A549 (cell line): ENCODE measurements around the gene CSNK1D. TPM values are rescaled to one million over a fixed set of nuclear protein-coding genes. Genes with fewer than 3 reads are reported as not detected.
A peak's percentile ranks its signal among the peaks of the same experiment; 100 is the strongest.

Experiments
- ATAC-seq, 2 experiments: fragments of 200-7000 bp in 1 of 2; fragments of >200 bp in 1 of 2; cut with Nextera tagmentation in 1 of 2; cut with Tn5 transposase in 1 of 2; 3 replicates each; pipeline versions ENCODE4 v1.8.0 to v1.9.1; 2018 to 2020; ENCODE audit warnings: mild to moderate bottlenecking in 1 of 2, moderate library complexity in 1 of 2
- CTCF ChIA-PET: fragments of 300-600 bp; sonication (Branson Sonifier 250); formaldehyde crosslinking; extraction: SDS; loops from one replicate; lab custom pipeline; 2021; ENCODE audit warnings: antibody characterized with exemption, inconsistent platforms; lab: Yijun Ruan, JAX
- POLR2A ChIA-PET: fragments of 350-600 bp; formaldehyde crosslinking; extraction: SDS; loops from one replicate; lab custom pipeline; 2021; ENCODE audit warnings: antibody characterized with exemption, inconsistent platforms; lab: Yijun Ruan, JAX
- DNase-seq, 2 experiments: peaks; one replicate each; pipeline versions ENCODE4 v3.0.0 to v3.0.0-alpha.2; 2011 to 2016; ENCODE audit warnings: low read depth in 1 of 2, low spot score in 1 of 2
- FAIRE-seq: peaks from 2 replicates; lab custom pipeline; 2011; peaks lifted over from hg19 to GRCh38; lab: Jason Lieb, UNC
- H3K27ac ChIP-seq, 2 experiments: fragments of >200 bp; sonication (Bioruptor Twin); formaldehyde crosslinking; 3 replicates each; pipeline ENCODE4 v1.5.1; 2016 to 2017
- H3K4me1 ChIP-seq: fragments of >200 bp; sonication (Bioruptor Twin); formaldehyde crosslinking; 3 replicates; pipeline ENCODE4 v1.6.1; 2016
- H3K4me2 ChIP-seq: fragments of >200 bp; sonication (Bioruptor Twin); formaldehyde crosslinking; 3 replicates; pipeline ENCODE4 v1.6.1; 2016
- H3K4me3 ChIP-seq: fragments of >200 bp; sonication (Bioruptor Twin); formaldehyde crosslinking; 3 replicates; pipeline ENCODE4 v1.5.1; 2016
- H3K9me3 ChIP-seq: fragments of >200 bp; sonication (Bioruptor Twin); formaldehyde crosslinking; 3 replicates; pipeline ENCODE4 v1.6.1; 2016
- ATOH8 ChIP-seq: fragments of 250-450 bp; sonication (Bioruptor Pico); IDR thresholded peaks from 2 replicates; pipeline ENCODE4 v1.5.0; 2020; ENCODE audit warnings: low read depth, mild to moderate bottlenecking, moderate library complexity
- BHLHE40 ChIP-seq: IDR thresholded peaks from 2 replicates; pipeline ENCODE4 v1.6.1; 2012; ENCODE audit warnings: low read depth, low read length, inconsistent platforms
- CBX2 ChIP-seq: fragments of 200-600 bp; sonication (generic); IDR thresholded peaks from 2 replicates; pipeline ENCODE4 v1.6.1; 2016; ENCODE audit warnings: low read depth, mild to moderate bottlenecking, borderline replicate concordance
- CEBPB ChIP-seq, 2 experiments: fragments of >200 bp in 1 of 2; sonication (Bioruptor Twin) in 1 of 2; formaldehyde crosslinking in 1 of 2; IDR thresholded peaks; 2 replicates each; pipeline ENCODE4 v1.6.1; 2012 to 2016
- EHF ChIP-seq: fragments of 250-450 bp; sonication (Bioruptor Pico); IDR thresholded peaks from 2 replicates; pipeline ENCODE4 v1.5.0; 2020; ENCODE audit warnings: mild to moderate bottlenecking
- ELK1 ChIP-seq: fragments of 150-350 bp; IDR thresholded peaks from 2 replicates; pipeline ENCODE4 v1.6.1; 2014; ENCODE audit warnings: low read depth, mild to moderate bottlenecking, low read length
- FOXS1 ChIP-seq: fragments of 250-450 bp; sonication (Bioruptor Pico); IDR thresholded peaks from 2 replicates; pipeline ENCODE4 v1.5.0; 2020; ENCODE audit warnings: mild to moderate bottlenecking, moderate library complexity
- HEYL ChIP-seq: fragments of 250-450 bp; sonication (Bioruptor Pico); IDR thresholded peaks from 2 replicates; pipeline ENCODE4 v1.8.0; 2021; ENCODE audit warnings: mild to moderate bottlenecking, moderate library complexity
- KDM5A ChIP-seq: fragments of 200-600 bp; sonication (generic); IDR thresholded peaks from 2 replicates; pipeline ENCODE4 v1.6.1; 2016; ENCODE audit warnings: antibody characterized with exemption, mild to moderate bottlenecking
- REST ChIP-seq: fragments of 200-600 bp; sonication (generic); IDR thresholded peaks from 2 replicates; pipeline ENCODE4 v1.6.1; 2016; ENCODE audit warnings: antibody characterized with exemption, mild to moderate bottlenecking, moderate library complexity
- RNF2 ChIP-seq: fragments of 200-600 bp; sonication (generic); IDR thresholded peaks from 2 replicates; pipeline ENCODE4 v1.6.1; 2016; ENCODE audit warnings: low read depth, mild to moderate bottlenecking, antibody characterized with exemption, moderate library complexity, borderline replicate concordance
- TFCP2L1 ChIP-seq: fragments of 250-450 bp; sonication (Bioruptor Pico); IDR thresholded peaks from 2 replicates; pipeline ENCODE4 v1.5.0; 2021; ENCODE audit warnings: mild to moderate bottlenecking
- ZFP36 ChIP-seq: fragments of 450-650 bp; IDR thresholded peaks from 2 replicates; pipeline ENCODE4 v1.6.1; 2014; ENCODE audit warnings: borderline replicate concordance; ENCODE audit not compliant: partially characterized antibody
- WGBS: methylation state at CpG from one replicate; pipeline ENCODE4 v1.1.6; 2017; ENCODE audit errors: missing lambda C conversion rate; 5-methylcytosine and 5-hydroxymethylcytosine counted together
- polyA plus RNA-seq, 4 experiments: library from polyadenylated mRNA; depleted of rRNA in 3 of 4; stranded (reverse); fragments of >200 nt; fragmentation: RNase III in 1 of 4; extraction: RNeasy Plus Mini Kit Qiagen cat#74134 plus additional on column Dnase treatment in 1 of 4; gene quantifications; 2 replicates in 3 of 4; 3 replicates in 1 of 4; pipeline ENCODE4 v1.2.3, GENCODE V29; 2011 to 2017

The CSNK1D gene
- polyA plus RNA-seq, 2 of the 4 experiments (the other 2 are of a cell fraction) = 130 to 163 TPM

GRCh38 chr17:82317394-82318168, 44.1 kb upstream of the CSNK1D start, which contains the start of gene CD7:
TSS of gene CD7 (minus strand) at chr17:82317608. CDS start at chr17:82317495, 113 bp downstream.
- ChIA-PET POLR2A (interaction anchor here (1.0 kb wide), 1 partner anchor 25 kb away, joined by 3 read pairs; no protein-coding TSS in a partner anchor), CTCF (interaction anchor here (0.6 to 2.4 kb wide), 8 partner anchors 16 to 97 kb away, joined by 3 to 41 read pairs (median 3); no protein-coding TSS in a partner anchor)
- Histone ChIP-seq H3K4me2 (no peak within 1 kb of the TSS), H3K27ac (peak within 1 kb of the TSS in 1 of 2 experiments; percentile 20; a peak in 1 of 6 replicates), H3K4me1 (peaks cover 12% of the 10 kb centered on the region; the same call in 2 of the 3 replicates), H3K9me3 (no peaks in the 10 kb centered on the region), H3K4me3 (no peak within 1 kb of the TSS)
- 94% methylated on average over 22 of the region's 26 CpGs for whole genome bisulfite sequencing
- TF ChIP-seq ELK1 (no peak), REST (no peak), CEBPB (IDR thresholded peaks at IDR 0.05) (no peak)
- no peak for FAIRE-seq
- ATAC-seq = no peak
- no peak for DNase-seq

- no peak for DNase-seq
- WGBS = 88% methylated on average over 29 of the region's 29 CpGs
- no peak for FAIRE-seq
- Histone ChIP-seq H3K4me1 (peaks cover 12% of the 10 kb centered on the region; the same call in 2 of the 3 replicates), H3K4me2 (no peak overlapping the region), H3K27ac (peak overlapping the region in 1 of 2 experiments; percentile 20; a peak in 1 of 6 replicates), H3K9me3 (no peaks in the 10 kb centered on the region), H3K4me3 (no peak overlapping the region)
- no peak for TF ChIP-seq TFCP2L1 (CRISPR knock-in tag)
- no peak for TF ChIP-seq BHLHE40
- no peak for TF ChIP-seq EHF
- TF ChIP-seq RNF2 = no peak
- ATAC-seq = no peak
- ChIA-PET POLR2A (interaction anchor here (1.0 kb wide), 1 partner anchor 24 kb away, joined by 3 read pairs; no protein-coding TSS in a partner anchor), CTCF (interaction anchor here (0.5 to 2.4 kb wide), 8 partner anchors 10 to 98 kb away, joined by 3 to 41 read pairs (median 3); no protein-coding TSS in a partner anchor)
Observed at GRCh38 chr17:82316651-82317393, 43.3 kb upstream of the CSNK1D start.

GRCh38 chr17:82315703-82316358, 42.3 kb upstream of the CSNK1D start:
- POLR2A ChIA-PET = no interaction called here

More at GRCh38 chr17:82315703-82316358, 42.3 kb upstream of the CSNK1D start:
- DNase-seq (no peak), FAIRE-seq (no peak)
- Histone ChIP-seq H3K27ac (peak overlapping the region in 1 of 2 experiments; percentile 2; a peak in 1 of 6 replicates), H3K9me3 (no peaks in the 10 kb centered on the region), H3K4me3 (no peak overlapping the region)
- CTCF ChIA-PET = interaction anchor here (0.9 to 7.5 kb wide), 3 partner anchors 11 to 16 kb away, joined by 3 to 88 read pairs (median 41); no protein-coding TSS in a partner anchor
- WGBS = 84% methylated on average over 29 of the region's 36 CpGs
- no peak for TF ChIP-seq RNF2
- TF ChIP-seq ZFP36 = no peak
- TF ChIP-seq HEYL (CRISPR knock-in tag) = no peak
- TF ChIP-seq ATOH8 (CRISPR knock-in tag) = no peak
- no peak for TF ChIP-seq CBX2
- no peak for TF ChIP-seq ELK1
- no peak for TF ChIP-seq FOXS1 (CRISPR knock-in tag)
- no peak for TF ChIP-seq KDM5A
- TF ChIP-seq, all 56 proteins: peak for 0
- peak in 1 of 2 experiments; percentile 14; a peak in 2 of 6 replicates for ATAC-seq
- peaks cover 3% of the 10 kb centered on the region; the same call in 2 of the 3 replicates for H3K4me1 ChIP-seq
- H3K4me2 ChIP-seq = no peak overlapping the region
